SU-DHL-6 (cell line): ENCODE measurements around the gene HYPK.

Experiments
- CTCF ChIP-seq: fragments of 200-600 bp; sonication (generic); IDR thresholded peaks from one replicate; pipeline ENCODE4 v1.5.1; 2017; ENCODE audit warnings: antibody characterized with exemption, mild to moderate bottlenecking, low read length, moderate library complexity; ENCODE audit not compliant: insufficient read depth, poor library complexity, severe bottlenecking
- EZH2phosphoT487 ChIP-seq: fragments of 200-600 bp; sonication (generic), shearing (Covaris generic); conservative IDR thresholded peaks from 2 replicates; pipeline ENCODE4 v1.6.1; 2018; ENCODE audit warnings: mild to moderate bottlenecking, antibody characterized with exemption, low read length, moderate library complexity, mixed read lengths

- no peak for TF ChIP-seq CTCF
- no peak for TF ChIP-seq EZH2phosphoT487
Observed at GRCh38 chr15:43826029-43826507, 25.7 kb downstream of the HYPK start.
